Activated CD8-positive, alpha-beta memory T cell treated with anti-CD3 and anti-CD28 coated beads for 1 hour (primary cell): ENCODE data around the gene CSF1R.

Experiments
- DNase-seq, 2 donors: peaks; one replicate each; pipeline ENCODE4 v3.0.0-alpha.2; 2020; ENCODE audit warnings: low read depth in 1 of 2; ENCODE audit errors: extremely low read depth in 1 of 2

Gene CSF1R

GRCh38 chr5:150120617-150121447 is 34.5 kb upstream of the CSF1R start:
- no peak for DNase-seq

- no peak for DNase-seq
Observed at GRCh38 chr5:150120062-150120441, 33.7 kb upstream of the CSF1R start.

- DNase-seq = no peak
Observed at GRCh38 chr5:150119421-150120061, 33.2 kb upstream of the CSF1R start.

- DNase-seq = no peak
Observed at GRCh38 chr5:150118561-150119229, 32.3 kb upstream of the CSF1R start.

GRCh38 chr5:150117945-150118560 is 31.7 kb upstream of the CSF1R start:
- no peak for DNase-seq

GRCh38 chr5:150116667-150117400 is 30.5 kb upstream of the CSF1R start:
- DNase-seq = no peak

GRCh38 chr5:150114773-150115408 is 28.5 kb upstream of the CSF1R start:
- no peak for DNase-seq

- no peak for DNase-seq
Observed at GRCh38 chr5:150114102-150114641, 27.8 kb upstream of the CSF1R start.

- no peak for DNase-seq
Observed at GRCh38 chr5:150113047-150113744, 26.8 kb upstream of the CSF1R start.

- DNase-seq = no peak
Observed at GRCh38 chr5:150112201-150113046, 26.1 kb upstream of the CSF1R start.

GRCh38 chr5:150111122-150111521 is 24.8 kb upstream of the CSF1R start:
- DNase-seq = no peak

GRCh38 chr5:150109921-150110320 is 23.6 kb upstream of the CSF1R start:
- no peak for DNase-seq

- DNase-seq = no peak
Observed at GRCh38 chr5:150108711-150109514, 22.6 kb upstream of the CSF1R start.

GRCh38 chr5:150107909-150108447 is 21.6 kb upstream of the CSF1R start:
- no peak for DNase-seq

GRCh38 chr5:150106674-150107426 is 20.5 kb upstream of the CSF1R start:
- no peak for DNase-seq

- no peak for DNase-seq
Observed at GRCh38 chr5:150105928-150106615, 19.7 kb upstream of the CSF1R start.
